Natural killer cell (primary cell): ENCODE data around the gene ITPR1. TPM values are rescaled to one million over a fixed set of nuclear protein-coding genes. Genes with fewer than 3 reads are reported as not detected.

Experiments used
- ATAC-seq, 3 donors: fragments of 150-1000 bp in 2 of 3; fragments of 200-7000 bp in 1 of 3; cut with Tn5 transposase; 1 replicate in 1 of 3; 2 replicates in 2 of 3; pipeline ENCODE4 v1.10.0; 2021; ENCODE audit warnings: mild to moderate bottlenecking in 2 of 3, moderate library complexity in 2 of 3
- DNase-seq, 2 donors: peaks; one replicate each; pipeline versions ENCODE4 v3.0.0 to v3.0.0-alpha.2; 2013 to 2021; ENCODE audit warnings: mixed read lengths in 1 of 2
- H3K27ac ChIP-seq: one replicate; pipeline ENCODE4 v1.5.1; 2013; ENCODE audit warnings: mild to moderate bottlenecking, low read length
- H3K27me3 ChIP-seq: one replicate; pipeline ENCODE4 v1.6.1; 2013; ENCODE audit warnings: low read length; ENCODE audit not compliant: control insufficient read depth, insufficient read depth
- H3K36me3 ChIP-seq: one replicate; pipeline ENCODE4 v1.6.1; 2013; ENCODE audit warnings: low read length; ENCODE audit not compliant: control insufficient read depth, insufficient read depth
- H3K4me1 ChIP-seq: one replicate; pipeline ENCODE4 v1.6.1; 2013; ENCODE audit warnings: low read length; ENCODE audit not compliant: control insufficient read depth, insufficient read depth
- H3K4me3 ChIP-seq: one replicate; pipeline ENCODE4 v1.5.1; 2013; ENCODE audit warnings: low read length
- H3K9me3 ChIP-seq: one replicate; pipeline ENCODE4 v1.6.1; 2013; ENCODE audit warnings: low read length; ENCODE audit not compliant: control insufficient read depth, insufficient read depth
- H3K27ac Mint-ChIP-seq, 2 donors: one replicate each; pipeline ENCODE4 v1.8.0; 2022; ENCODE audit warnings: mild to moderate bottlenecking in 2 of 2, mixed read lengths in 2 of 2, moderate library complexity in 1 of 2
- H3K27me3 Mint-ChIP-seq, 2 donors: one replicate each; pipeline ENCODE4 v1.8.0; 2022; ENCODE audit warnings: low read depth in 2 of 2, mixed read lengths in 2 of 2
- H3K36me3 Mint-ChIP-seq: one replicate; pipeline ENCODE4 v1.8.0; 2022; ENCODE audit warnings: mixed read lengths
- H3K4me1 Mint-ChIP-seq, 2 donors: one replicate each; pipeline ENCODE4 v1.8.0; 2022; ENCODE audit warnings: mixed read lengths in 2 of 2
- H3K4me3 Mint-ChIP-seq: one replicate; pipeline ENCODE4 v1.8.0; 2022; ENCODE audit warnings: mild to moderate bottlenecking, moderate library complexity, mixed read lengths
- H3K9me3 Mint-ChIP-seq, 2 donors: one replicate each; pipeline ENCODE4 v1.8.0; 2022; ENCODE audit warnings: mixed read lengths in 2 of 2
- CTCF ChIP-seq: fragments of 200-600 bp; IDR thresholded peaks from one replicate; pipeline ENCODE4 v1.8.0; 2022; ENCODE audit warnings: antibody characterized with exemption
- WGBS: methylation state at CpG from one replicate; pipeline ENCODE4 v1.1.7; 2013; ENCODE audit warnings: missing lambda C conversion rate; ENCODE audit not compliant: insufficient coverage; 5-methylcytosine and 5-hydroxymethylcytosine counted together
- intact Hi-C: fragments of 100-400 bp; cut with micrococcal nuclease; formaldehyde crosslinking; loops from one replicate; pipeline ENCODE4 v1.14.2; 2022
- total RNA-seq, 4 donors: library from RNA; stranded (reverse); fragments of 120-200 nt in 1 of 4; gene quantifications; one replicate each; pipeline versions ENCODE4 v1.2.3 to v1.2.4, GENCODE V29; 2013 to 2022

The ITPR1 gene
- total RNA-seq, 3 donors from 2014 or later (not counting 1 experiment from before 2014, with no cell fraction given): 86.7 to 123 (median 94.8) TPM

- Mint-ChIP-seq H3K4me3 (no peak overlapping the region), H3K27ac (peak overlapping the region; percentile 11 to 29), H3K9me3 (no peaks in the 10 kb centered on the region), H3K27me3 (no peaks in the 10 kb centered on the region), H3K36me3 (no peaks in the 10 kb centered on the region), H3K4me1 (peaks cover 38 to 53% of the 10 kb centered on the region in 2 donors)
- peak; percentile 37 to 64 (median 51) for ATAC-seq
- intact Hi-C loops: loop anchor here (5.0 kb wide), 1 partner anchor 230 kb away; no protein-coding TSS in a partner anchor
- no peaks in the 10 kb centered on the region for H3K9me3 ChIP-seq
- H3K4me3 ChIP-seq: no peak overlapping the region
- TF ChIP-seq CTCF: no peak
- peaks cover 15% of the 10 kb centered on the region for H3K4me1 ChIP-seq
- H3K27ac ChIP-seq: no peak overlapping the region
- no peaks in the 10 kb centered on the region for H3K27me3 ChIP-seq
- DNase-seq: no peak
- 66% methylated on average over 11 of the region's 12 CpGs for WGBS
- H3K36me3 ChIP-seq: no peaks in the 10 kb centered on the region
These were observed 88.9 kb downstream of the ITPR1 start for GRCh38 chr3:4581920-4582611.

- no peak overlapping the region for H3K4me3 Mint-ChIP-seq
These were observed 89.5 kb downstream of the ITPR1 start for GRCh38 chr3:4582624-4583023.

GRCh38 chr3:4583416-4583815 is 90.3 kb downstream of the ITPR1 start:
- H3K4me1 ChIP-seq: peaks cover 22% of the 10 kb centered on the region

More at GRCh38 chr3:4582624-4583023, 89.5 kb downstream of the ITPR1 start:
- DNase-seq: no peak
- Mint-ChIP-seq H3K27ac (peak overlapping the region; percentile 11 to 29), H3K9me3 (no peaks in the 10 kb centered on the region), H3K4me1 (peaks cover 43 to 58% of the 10 kb centered on the region in 2 donors), H3K27me3 (no peaks in the 10 kb centered on the region), H3K36me3 (no peaks in the 10 kb centered on the region)
- H3K9me3 ChIP-seq: no peaks in the 10 kb centered on the region
- intact Hi-C loops: loop anchor here (5.0 kb wide), 1 partner anchor 230 kb away; no protein-coding TSS in a partner anchor
- no peak for TF ChIP-seq CTCF
- no peak for ATAC-seq
- H3K27ac ChIP-seq: no peak overlapping the region
- H3K4me1 ChIP-seq: peaks cover 20% of the 10 kb centered on the region
- 77% methylated on average over 2 of the region's 3 CpGs for WGBS
- no peaks in the 10 kb centered on the region for H3K27me3 ChIP-seq
- H3K36me3 ChIP-seq: no peaks in the 10 kb centered on the region
- H3K4me3 ChIP-seq: no peak overlapping the region

More at GRCh38 chr3:4583416-4583815, 90.3 kb downstream of the ITPR1 start:
- no peak overlapping the region for H3K4me3 Mint-ChIP-seq
- no peaks in the 10 kb centered on the region for H3K9me3 ChIP-seq
- H3K9me3 Mint-ChIP-seq: no peaks in the 10 kb centered on the region
- no peak overlapping the region for H3K4me3 ChIP-seq
- no peaks in the 10 kb centered on the region for H3K27me3 Mint-ChIP-seq
- ATAC-seq: no peak
- no peak for TF ChIP-seq CTCF
- no peaks in the 10 kb centered on the region for H3K36me3 ChIP-seq
- 53% methylated on average over 5 of the region's 6 CpGs for WGBS
- H3K27me3 ChIP-seq: no peaks in the 10 kb centered on the region
- peak overlapping the region in 1 of 2 donors; percentile 91 for H3K27ac Mint-ChIP-seq
- H3K27ac ChIP-seq: no peak overlapping the region
- H3K4me1 Mint-ChIP-seq: peaks cover 51 to 66% of the 10 kb centered on the region in 2 donors
- H3K36me3 Mint-ChIP-seq: no peaks in the 10 kb centered on the region
- intact Hi-C loops: loop anchor here (5.0 kb wide), 1 partner anchor 231 kb away; no protein-coding TSS in a partner anchor
- no peak for DNase-seq
